DND-41 (cell line): ENCODE results near the gene BTN3A1.

Experiments used
- ATAC-seq: fragments of 200-7000 bp; cut with Tn5 transposase; 3 replicates; pipeline ENCODE4 v1.9.1; 2021; ENCODE audit warnings: low read depth; ENCODE audit not compliant: insufficient read depth
- DNase-seq: peaks from one replicate; pipeline ENCODE4 v3.0.0-alpha.2; 2020
- H2AFZ ChIP-seq: 2 replicates; pipeline ENCODE4 v1.6.0; 2012; ENCODE audit warnings: low read depth, low read length
- H3K27ac ChIP-seq: 2 replicates; pipeline ENCODE4 v1.5.1; 2012; ENCODE audit warnings: low read length, inconsistent platforms
- H3K27me3 ChIP-seq: fragments of 200-600 bp; sonication (generic); 2 replicates; pipeline ENCODE4 v1.6.0; 2012; ENCODE audit warnings: low read length, mild to moderate bottlenecking, inconsistent platforms; ENCODE audit not compliant: insufficient read depth, poor library complexity
- H3K36me3 ChIP-seq: 2 replicates; pipeline ENCODE4 v1.5.1; 2012; ENCODE audit warnings: low read length, inconsistent platforms; ENCODE audit not compliant: insufficient read depth
- H3K4me1 ChIP-seq: 2 replicates; pipeline ENCODE4 v1.5.1; 2012; ENCODE audit warnings: mild to moderate bottlenecking, low read length; ENCODE audit not compliant: insufficient read depth
- H3K4me2 ChIP-seq: 2 replicates; pipeline ENCODE4 v1.6.0; 2012; ENCODE audit warnings: mild to moderate bottlenecking, moderate library complexity, low read length, inconsistent platforms; ENCODE audit not compliant: insufficient read depth
- H3K4me3 ChIP-seq, 2 experiments: fragments of 200-600 bp in 1 of 2; shearing (Covaris generic) in 1 of 2; 2 replicates each; pipeline ENCODE4 v1.5.1; 2012 to 2016; ENCODE audit warnings: inconsistent platforms in 2 of 2, low read length in 2 of 2, mild to moderate bottlenecking in 2 of 2, low read depth in 1 of 2, moderate library complexity in 1 of 2
- H3K79me2 ChIP-seq: 2 replicates; pipeline ENCODE4 v1.6.0; 2012; ENCODE audit warnings: low read length, inconsistent platforms; ENCODE audit not compliant: insufficient read depth
- H3K9ac ChIP-seq: 2 replicates; pipeline ENCODE4 v1.6.0; 2012; ENCODE audit warnings: low read depth, mild to moderate bottlenecking, inconsistent platforms, low read length, moderate library complexity
- H3K9me3 ChIP-seq: 2 replicates; pipeline ENCODE4 v1.5.1; 2012; ENCODE audit warnings: low read length, moderate library complexity, mild to moderate bottlenecking, inconsistent platforms; ENCODE audit not compliant: insufficient read depth, severe bottlenecking
- H4K20me1 ChIP-seq: 2 replicates; pipeline ENCODE4 v1.6.0; 2012; ENCODE audit warnings: low read length; ENCODE audit not compliant: insufficient read depth
- EZH2 ChIP-seq: IDR thresholded peaks from 3 replicates; pipeline ENCODE4 v1.6.1; 2012; ENCODE audit warnings: borderline replicate concordance, low read depth, mild to moderate bottlenecking, moderate library complexity, low read length, inconsistent platforms; ENCODE audit not compliant: severe bottlenecking
- TF ChIP-seq, protein P1 (sequence below): IDR thresholded peaks from 2 replicates; pipeline ENCODE4 v1.5.1; 2012; ENCODE audit warnings: borderline replicate concordance, low read length, moderate library complexity, mild to moderate bottlenecking; ENCODE audit not compliant: poor library complexity, severe bottlenecking; ENCODE audit errors: extremely low read depth

Gene BTN3A1

GRCh38 chr6:26383624-26384417 lies 18.3 kb upstream of the BTN3A1 start:
- Histone ChIP-seq H3K27ac (peak overlapping the region; percentile 71), H3K9ac (peak overlapping the region; percentile 70), H3K4me3 (peak overlapping the region; percentile 47 to 70), H3K27me3 (no peaks in the 10 kb centered on the region), H4K20me1 (no peaks in the 10 kb centered on the region), H2AFZ (peak overlapping the region; percentile 81), H3K79me2 (peaks cover 9% of the 10 kb centered on the region), H3K4me2 (peak overlapping the region; percentile 98), H3K9me3 (no peaks in the 10 kb centered on the region), H3K36me3 (peaks cover 16% of the 10 kb centered on the region), H3K4me1 (peaks cover 29% of the 10 kb centered on the region)
- TF ChIP-seq, protein P1, sequence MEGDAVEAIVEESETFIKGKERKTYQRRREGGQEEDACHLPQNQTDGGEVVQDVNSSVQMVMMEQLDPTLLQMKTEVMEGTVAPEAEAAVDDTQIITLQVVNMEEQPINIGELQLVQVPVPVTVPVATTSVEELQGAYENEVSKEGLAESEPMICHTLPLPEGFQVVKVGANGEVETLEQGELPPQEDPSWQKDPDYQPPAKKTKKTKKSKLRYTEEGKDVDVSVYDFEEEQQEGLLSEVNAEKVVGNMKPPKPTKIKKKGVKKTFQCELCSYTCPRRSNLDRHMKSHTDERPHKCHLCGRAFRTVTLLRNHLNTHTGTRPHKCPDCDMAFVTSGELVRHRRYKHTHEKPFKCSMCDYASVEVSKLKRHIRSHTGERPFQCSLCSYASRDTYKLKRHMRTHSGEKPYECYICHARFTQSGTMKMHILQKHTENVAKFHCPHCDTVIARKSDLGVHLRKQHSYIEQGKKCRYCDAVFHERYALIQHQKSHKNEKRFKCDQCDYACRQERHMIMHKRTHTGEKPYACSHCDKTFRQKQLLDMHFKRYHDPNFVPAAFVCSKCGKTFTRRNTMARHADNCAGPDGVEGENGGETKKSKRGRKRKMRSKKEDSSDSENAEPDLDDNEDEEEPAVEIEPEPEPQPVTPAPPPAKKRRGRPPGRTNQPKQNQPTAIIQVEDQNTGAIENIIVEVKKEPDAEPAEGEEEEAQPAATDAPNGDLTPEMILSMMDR = no peak
- ATAC-seq = peak; percentile 53
- DNase-seq = peak; percentile 44

- Histone ChIP-seq H3K27ac (no peak overlapping the region), H2AFZ (no peak overlapping the region), H3K27me3 (no peaks in the 10 kb centered on the region), H3K79me2 (peaks cover 9% of the 10 kb centered on the region), H3K4me3 (no peak overlapping the region), H3K9ac (no peak overlapping the region), H3K4me1 (peaks cover 29% of the 10 kb centered on the region), H3K9me3 (no peaks in the 10 kb centered on the region), H4K20me1 (no peaks in the 10 kb centered on the region), H3K4me2 (no peak overlapping the region), H3K36me3 (peaks cover 32% of the 10 kb centered on the region)
- TF ChIP-seq, protein P1 = no peak
- TF ChIP-seq EZH2 = no peak
- ATAC-seq (no peak), DNase-seq (no peak)
These were observed 16.3 kb upstream of the BTN3A1 start for GRCh38 chr6:26385734-26386125.

DNA sequence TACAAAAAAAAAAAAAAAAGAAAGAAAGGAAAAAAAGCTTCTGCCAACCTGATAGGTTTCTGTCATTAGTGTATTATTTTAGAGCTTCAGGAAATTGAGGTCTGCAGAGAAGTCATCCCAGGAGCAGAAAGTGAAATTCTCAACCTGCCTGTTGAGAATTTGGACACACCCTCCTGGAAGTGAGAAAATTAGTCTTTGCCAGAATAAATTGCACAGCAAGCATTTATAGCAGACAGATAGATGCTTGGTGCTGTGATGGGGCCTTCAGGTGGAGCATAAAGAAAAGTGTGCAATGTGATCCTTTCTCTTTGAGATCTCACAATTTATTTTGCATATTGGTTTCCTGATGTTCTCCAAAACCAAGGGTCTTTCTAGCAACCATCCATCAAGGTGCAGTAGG lies 14.5 kb upstream of the BTN3A1 start:
- TF ChIP-seq, protein P1 = no peak
- TF ChIP-seq EZH2 = no peak
- Histone ChIP-seq H3K27me3 (no peaks in the 10 kb centered on the region), H3K27ac (no peak overlapping the region; the same call in 1 of the 2 replicates), H3K4me2 (no peak overlapping the region), H3K9ac (no peak overlapping the region), H4K20me1 (no peaks in the 10 kb centered on the region), H3K4me3 (no peak overlapping the region), H3K4me1 (peaks cover 23% of the 10 kb centered on the region), H3K79me2 (peaks cover 9% of the 10 kb centered on the region), H3K9me3 (no peaks in the 10 kb centered on the region), H3K36me3 (peaks cover 48% of the 10 kb centered on the region), H2AFZ (no peak overlapping the region)
- ATAC-seq = no peak
- no peak for DNase-seq
